T-helper 17 cell (primary cell): ENCODE measurements around the gene COASY. TPM values are rescaled to one million over a fixed set of nuclear protein-coding genes. Genes with fewer than 3 reads are reported as not detected.
A peak's percentile ranks its signal among the peaks of the same experiment; 100 is the strongest.
"Not testable (repeated sequence)": the region's sequence is repeated elsewhere in the genome, so short reads cannot be mapped to it uniquely, and the experiment has no call there.

Source experiments
- ATAC-seq: fragments of 150-1000 bp; cut with Tn5 transposase; 2 replicates; pipeline ENCODE4 v1.10.0; 2021; ENCODE audit warnings: mild to moderate bottlenecking, moderate library complexity
- DNase-seq, 3 donors: peaks; one replicate each; pipeline versions ENCODE4 v3.0.0 to v3.0.0-alpha.2; 2020 to 2021
- H3K9me3 ChIP-seq: one replicate; pipeline ENCODE4 v1.7.0; 2013; ENCODE audit warnings: low read length, mild to moderate bottlenecking; ENCODE audit not compliant: control insufficient read depth, poor library complexity, severe bottlenecking
- H3K27ac Mint-ChIP-seq: one replicate; pipeline ENCODE4 v1.8.0; 2022; ENCODE audit warnings: mild to moderate bottlenecking, moderate library complexity, mixed read lengths
- H3K27me3 Mint-ChIP-seq: one replicate; pipeline ENCODE4 v1.8.0; 2022; ENCODE audit warnings: mixed read lengths
- H3K36me3 Mint-ChIP-seq: one replicate; pipeline ENCODE4 v1.8.0; 2022; ENCODE audit warnings: low read depth, mixed read lengths
- H3K4me1 Mint-ChIP-seq: one replicate; pipeline ENCODE4 v1.8.0; 2022; ENCODE audit warnings: mild to moderate bottlenecking, mixed read lengths
- H3K4me3 Mint-ChIP-seq: one replicate; pipeline ENCODE4 v1.8.0; 2022; ENCODE audit warnings: mild to moderate bottlenecking, moderate library complexity, mixed read lengths
- total RNA-seq, 4 donors: library from RNA in 2 of 4; stranded (reverse) in 2 of 4; gene quantifications; one replicate each; pipeline ENCODE4 v1.2.3 and lab custom pipeline; 2022 to 2026

COASY gene
- total RNA-seq, 2 donors from 2014 or later, result 39.1 to 49.4 TPM

DNA sequence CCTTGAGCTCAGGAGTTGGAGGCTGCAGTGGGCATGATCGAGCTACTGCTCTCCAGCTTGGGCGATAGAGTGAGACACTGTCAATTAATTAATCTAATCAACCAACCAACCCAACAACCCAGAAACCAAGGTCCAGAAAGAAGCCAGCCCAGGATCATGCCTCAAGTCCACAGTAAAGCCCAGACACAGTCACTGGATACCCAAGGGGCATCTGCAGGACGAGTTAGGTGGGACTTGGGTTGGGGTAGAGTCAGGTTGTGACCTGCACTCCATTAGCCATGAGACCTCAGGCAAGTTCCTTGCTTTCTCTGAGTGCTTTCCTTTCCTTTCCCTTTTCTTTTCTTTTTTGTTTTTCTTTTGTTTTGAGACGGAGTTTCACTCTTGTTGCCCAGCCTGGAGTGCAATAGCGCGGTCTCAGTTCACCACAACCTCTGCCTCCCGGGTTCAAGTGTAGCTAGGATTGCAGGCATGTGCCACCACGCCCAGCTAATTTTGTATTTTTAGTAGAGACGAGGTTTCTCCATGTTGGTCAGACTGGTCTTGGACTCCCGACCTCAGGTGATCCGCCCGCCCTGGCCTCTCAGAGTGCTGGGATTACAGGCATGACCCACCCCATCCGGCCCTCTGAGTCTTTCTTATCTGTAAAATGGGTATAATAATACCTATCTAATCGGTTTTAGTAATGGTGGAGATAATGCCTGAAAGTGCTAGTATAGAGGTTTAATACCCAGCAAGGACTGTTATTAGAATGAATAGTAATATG is 12.8 kb upstream of the COASY start:
- H3K4me1 Mint-ChIP-seq, result peaks cover 14% of the 10 kb centered on the region
- H3K4me3 Mint-ChIP-seq, result peak overlapping the region; percentile 47
- no peaks in the 10 kb centered on the region for H3K27me3 Mint-ChIP-seq
- DNase-seq (no peak), ATAC-seq (no peak)
- H3K27ac Mint-ChIP-seq, result no peak overlapping the region
- H3K9me3 ChIP-seq, result no peaks in the 10 kb centered on the region
- H3K36me3 Mint-ChIP-seq, result peaks cover 2% of the 10 kb centered on the region

GRCh38 chr17:42552736-42553135 is 9.2 kb upstream of the COASY start, which contains the start of gene HSD17B1:
HSD17B1 (plus strand) TSS chr17:42552923; CDS start chr17:42552934, 11 bp downstream.
- not testable (repeated sequence) for H3K36me3 Mint-ChIP-seq, ATAC-seq, H3K9me3 ChIP-seq, DNase-seq, H3K27me3 Mint-ChIP-seq
- Mint-ChIP-seq H3K4me1 (peaks cover 22% of the 10 kb centered on the region), H3K27ac (peak within 1 kb of the TSS; percentile 89), H3K4me3 (peak within 1 kb of the TSS; percentile 93)

DNA sequence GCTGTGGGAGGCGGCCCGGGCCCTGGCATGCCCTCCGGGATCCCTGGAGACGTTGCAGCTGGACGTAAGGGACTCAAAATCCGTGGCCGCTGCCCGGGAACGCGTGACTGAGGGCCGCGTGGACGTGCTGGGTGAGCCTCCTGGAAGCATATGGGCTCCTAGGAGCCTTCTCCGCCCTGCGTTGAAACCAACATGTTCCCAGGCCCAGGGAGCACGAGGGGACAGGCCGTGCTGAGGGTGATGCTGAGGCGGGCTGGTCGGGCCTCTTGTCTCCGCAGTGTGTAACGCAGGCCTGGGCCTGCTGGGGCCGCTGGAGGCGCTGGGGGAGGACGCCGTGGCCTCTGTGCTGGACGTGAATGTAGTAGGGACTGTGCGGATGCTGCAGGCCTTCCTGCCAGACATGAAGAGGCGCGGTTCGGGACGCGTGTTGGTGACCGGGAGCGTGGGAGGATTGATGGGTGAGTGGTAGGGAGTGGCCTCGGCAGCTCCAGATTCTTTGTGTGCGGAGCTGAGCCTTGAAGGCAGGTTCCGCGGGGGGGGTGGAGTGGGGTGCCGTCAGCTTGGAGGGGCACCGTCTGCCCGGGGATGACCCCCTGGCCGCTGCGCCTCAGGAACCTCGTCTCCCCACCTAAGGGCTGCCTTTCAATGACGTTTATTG is 8.7 kb upstream of the COASY start:
- no peaks in the 10 kb centered on the region for H3K9me3 ChIP-seq
- Mint-ChIP-seq H3K27ac (peak overlapping the region; percentile 89), H3K4me3 (peak overlapping the region; percentile 82), H3K4me1 (peaks cover 21% of the 10 kb centered on the region), H3K36me3 (peaks cover 2% of the 10 kb centered on the region), H3K27me3 (no peaks in the 10 kb centered on the region)
- DNase-seq (no peak), ATAC-seq (no peak)

DNA sequence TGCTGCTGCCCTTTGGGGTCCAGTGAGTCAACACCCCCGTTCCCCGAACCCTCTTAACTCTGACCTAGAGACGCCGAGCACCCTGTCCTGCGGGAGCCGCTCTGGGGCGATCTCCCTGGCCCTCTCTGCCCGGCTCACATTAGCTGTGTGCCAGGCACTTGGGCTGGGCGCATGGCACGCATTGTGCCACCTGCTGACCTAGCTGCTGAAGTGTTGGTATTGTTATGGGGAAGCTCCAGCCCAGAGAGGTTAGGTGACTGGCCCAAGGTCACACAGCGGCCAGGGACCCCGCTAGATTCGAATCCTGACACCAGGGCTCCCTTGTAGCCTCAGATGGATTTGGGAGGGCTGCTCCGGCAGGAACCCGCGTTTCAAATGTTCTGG is 8.1 kb upstream of the COASY start:
- H3K4me1 Mint-ChIP-seq, result peaks cover 20% of the 10 kb centered on the region
- peak overlapping the region; percentile 89 for H3K27ac Mint-ChIP-seq
- H3K9me3 ChIP-seq, result no peaks in the 10 kb centered on the region
- DNase-seq, result no peak
- H3K27me3 Mint-ChIP-seq, result no peaks in the 10 kb centered on the region
- H3K36me3 Mint-ChIP-seq, result peaks cover 2% of the 10 kb centered on the region
- ATAC-seq, result peak; percentile 31
- H3K4me3 Mint-ChIP-seq, result peak overlapping the region; percentile 93

GRCh38 chr17:42554250-42555121 is 7.5 kb upstream of the COASY start:
- Mint-ChIP-seq H3K27ac (peak overlapping the region; percentile 89), H3K36me3 (peaks cover 2% of the 10 kb centered on the region), H3K4me1 (peaks cover 14% of the 10 kb centered on the region), H3K27me3 (no peaks in the 10 kb centered on the region), H3K4me3 (peak overlapping the region; percentile 93)
- DNase-seq (peak; percentile 50 to 62 (median 60)), ATAC-seq (peak; percentile 87)
- no peaks in the 10 kb centered on the region for H3K9me3 ChIP-seq

- peak; percentile 8 for ATAC-seq
- Mint-ChIP-seq H3K27ac (peak overlapping the region; percentile 89), H3K4me3 (peak overlapping the region; percentile 93), H3K4me1 (peaks cover 14% of the 10 kb centered on the region), H3K36me3 (peaks cover 2% of the 10 kb centered on the region), H3K27me3 (no peaks in the 10 kb centered on the region)
- no peak for DNase-seq
- no peaks in the 10 kb centered on the region for H3K9me3 ChIP-seq
Observed at GRCh38 chr17:42555122-42555622, 6.8 kb upstream of the COASY start.

DNA sequence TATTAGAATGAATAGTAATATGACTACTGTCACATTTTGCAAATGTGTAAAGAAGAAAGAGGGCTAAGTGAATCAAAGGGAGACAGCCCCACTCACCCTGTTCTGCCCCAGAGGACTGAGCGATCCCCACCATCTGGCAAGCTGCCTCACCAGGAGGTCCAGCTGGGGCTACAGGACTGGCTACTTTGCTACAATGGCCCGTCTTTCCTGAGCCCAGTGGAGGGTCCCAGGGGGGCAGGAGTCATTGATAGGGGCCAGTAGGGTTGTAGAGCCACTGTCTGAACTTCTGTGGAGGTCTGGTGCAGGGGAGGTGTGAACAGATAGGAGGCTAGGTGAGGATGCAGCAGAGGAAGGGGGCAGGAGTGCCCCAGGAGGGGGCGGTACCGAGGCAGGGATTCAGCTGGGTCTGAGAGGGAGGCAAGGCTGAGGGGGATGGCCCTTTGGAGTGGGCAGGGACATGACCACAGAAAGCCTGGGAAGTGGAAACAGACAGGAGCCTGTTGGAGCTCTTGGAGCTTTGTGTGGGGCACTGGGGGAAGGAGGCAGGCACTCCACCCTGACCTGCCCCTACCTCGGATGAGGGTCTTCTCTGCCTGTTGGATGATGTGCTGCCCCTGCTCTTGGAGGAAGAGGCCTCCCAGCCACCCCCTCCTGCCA is 5.9 kb upstream of the COASY start:
- H3K27ac Mint-ChIP-seq, H3K4me1 Mint-ChIP-seq, H3K9me3 ChIP-seq, ATAC-seq, H3K27me3 Mint-ChIP-seq, H3K4me3 Mint-ChIP-seq, H3K36me3 Mint-ChIP-seq, DNase-seq: not testable (repeated sequence)

DNA sequence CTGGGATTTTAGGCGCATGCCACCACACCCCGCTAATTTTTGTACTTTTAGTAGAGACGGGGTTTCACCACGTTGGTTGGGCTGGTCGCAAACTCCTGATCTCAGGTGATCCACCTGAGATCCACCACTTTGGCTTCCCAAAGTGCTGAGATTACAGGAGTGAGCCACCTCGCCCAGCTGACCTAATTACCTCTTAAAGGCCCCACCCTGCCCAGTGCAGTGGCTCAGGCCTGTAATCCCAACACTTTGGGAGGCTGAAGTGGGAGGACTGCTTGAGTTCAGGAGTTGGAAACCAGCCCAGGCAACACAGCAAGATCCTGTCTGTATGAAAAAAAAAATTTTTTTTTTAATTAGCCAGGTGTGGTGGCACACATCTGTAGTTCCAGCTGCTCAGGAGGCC is 2.9 kb upstream of the COASY start:
- Mint-ChIP-seq H3K27me3 (no peaks in the 10 kb centered on the region), H3K27ac (no peak overlapping the region), H3K36me3 (no peaks in the 10 kb centered on the region), H3K4me1 (peaks cover 19% of the 10 kb centered on the region), H3K4me3 (no peak overlapping the region)
- ATAC-seq, result no peak
- H3K9me3 ChIP-seq, result no peaks in the 10 kb centered on the region
- DNase-seq, result no peak

GRCh38 chr17:42560246-42560645 is 1.7 kb upstream of the COASY start:
- H3K4me1 Mint-ChIP-seq, result peaks cover 13% of the 10 kb centered on the region
- H3K9me3 ChIP-seq, result no peaks in the 10 kb centered on the region
- ATAC-seq (no peak), DNase-seq (no peak)
- H3K36me3 Mint-ChIP-seq, result no peaks in the 10 kb centered on the region
- no peak overlapping the region for H3K27ac Mint-ChIP-seq
- H3K4me3 Mint-ChIP-seq, result no peak overlapping the region
- no peaks in the 10 kb centered on the region for H3K27me3 Mint-ChIP-seq

- Mint-ChIP-seq H3K36me3 (no peaks in the 10 kb centered on the region), H3K4me3 (peak overlapping the region; percentile 93), H3K27ac (peak overlapping the region; percentile 94), H3K27me3 (no peaks in the 10 kb centered on the region), H3K4me1 (peaks cover 19% of the 10 kb centered on the region)
- ATAC-seq, result peak; percentile 4
- no peak for DNase-seq
- H3K9me3 ChIP-seq, result no peaks in the 10 kb centered on the region
Observed at GRCh38 chr17:42562388-42563142, 617 bp downstream of the COASY start.

DNA sequence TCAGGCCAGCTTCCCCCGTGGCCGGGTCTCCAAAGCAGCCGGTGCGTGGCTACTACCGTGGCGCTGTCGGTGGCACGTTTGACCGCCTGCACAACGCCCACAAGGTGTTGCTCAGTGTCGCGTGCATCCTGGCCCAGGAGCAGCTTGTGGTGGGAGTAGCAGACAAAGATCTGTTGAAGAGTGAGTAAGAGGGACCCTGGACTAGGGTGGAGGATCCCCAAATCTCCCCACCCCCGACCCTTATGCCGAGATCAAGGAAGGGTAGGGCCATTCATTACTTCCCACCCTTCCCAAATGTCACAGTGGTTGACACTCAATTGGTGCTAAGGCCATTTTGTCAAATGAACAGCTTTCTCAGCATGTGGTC is 1.2 kb downstream of the COASY start:
- H3K9me3 ChIP-seq, result no peaks in the 10 kb centered on the region
- Mint-ChIP-seq H3K27ac (peak overlapping the region; percentile 94), H3K4me3 (peak overlapping the region; percentile 93), H3K27me3 (no peaks in the 10 kb centered on the region), H3K4me1 (peaks cover 23% of the 10 kb centered on the region), H3K36me3 (no peaks in the 10 kb centered on the region)
- DNase-seq (no peak), ATAC-seq (no peak)

GRCh38 chr17:42563543-42563942 is 1.6 kb downstream of the COASY start:
- Mint-ChIP-seq H3K36me3 (no peaks in the 10 kb centered on the region), H3K27ac (peak overlapping the region; percentile 94), H3K4me1 (peaks cover 23% of the 10 kb centered on the region), H3K4me3 (peak overlapping the region; percentile 56), H3K27me3 (no peaks in the 10 kb centered on the region)
- no peak for DNase-seq
- H3K9me3 ChIP-seq, result no peaks in the 10 kb centered on the region
- no peak for ATAC-seq
